Astrocyte (in vitro differentiated cells and primary cell): ENCODE results near the gene MGAT5. TPM values are rescaled to one million over a fixed set of nuclear protein-coding genes. Genes with fewer than 3 reads are reported as not detected.

Experiments
- DNase-seq: peaks from one replicate; pipeline ENCODE4 v3.0.0-alpha.2; 2010; ENCODE audit warnings: low read depth
- FAIRE-seq: peaks from 2 replicates; lab custom pipeline; 2011; peaks lifted over from hg19 to GRCh38; lab: Jason Lieb, UNC
- H2AFZ ChIP-seq: 2 replicates; pipeline ENCODE4 v1.6.0; 2012; ENCODE audit warnings: low read depth, low read length, inconsistent platforms
- H3K27ac ChIP-seq: 2 replicates; pipeline ENCODE4 v1.5.1; 2011; ENCODE audit warnings: low read depth, low read length, inconsistent platforms
- H3K27me3 ChIP-seq: 2 replicates; pipeline ENCODE4 v1.6.0; 2011; ENCODE audit warnings: low read length, inconsistent platforms; ENCODE audit not compliant: insufficient read depth
- H3K36me3 ChIP-seq: 2 replicates; pipeline ENCODE4 v1.5.1; 2011; ENCODE audit warnings: low read length, inconsistent platforms; ENCODE audit not compliant: insufficient read depth
- H3K4me1 ChIP-seq: 2 replicates; pipeline ENCODE4 v1.5.1; 2011; ENCODE audit warnings: low read length, inconsistent platforms; ENCODE audit not compliant: insufficient read depth
- H3K4me2 ChIP-seq: 2 replicates; pipeline ENCODE4 v1.6.0; 2012; ENCODE audit warnings: low read length, inconsistent platforms
- H3K4me3 ChIP-seq: 2 replicates; pipeline ENCODE4 v1.5.1; 2011; ENCODE audit warnings: low read depth, mild to moderate bottlenecking, low read length, inconsistent platforms; ENCODE audit not compliant: insufficient read depth
- H3K79me2 ChIP-seq: 2 replicates; pipeline ENCODE4 v1.6.0; 2012; ENCODE audit warnings: mild to moderate bottlenecking, low read length, inconsistent platforms; ENCODE audit not compliant: insufficient read depth
- H3K9ac ChIP-seq: 2 replicates; pipeline ENCODE4 v1.6.0; 2012; ENCODE audit warnings: mild to moderate bottlenecking, low read length, inconsistent platforms
- H3K9me3 ChIP-seq: 2 replicates; pipeline ENCODE4 v1.5.1; 2012; ENCODE audit warnings: low read depth, mild to moderate bottlenecking, low read length, inconsistent platforms; ENCODE audit not compliant: insufficient read depth
- H4K20me1 ChIP-seq: 2 replicates; pipeline ENCODE4 v1.6.0; 2012; ENCODE audit warnings: low read length, inconsistent platforms; ENCODE audit not compliant: insufficient read depth
- H3K27ac Mint-ChIP-seq: one replicate; pipeline ENCODE4 v1.8.0; 2021; ENCODE audit warnings: mild to moderate bottlenecking, mixed read lengths; ENCODE audit not compliant: unreplicated experiment
- H3K27me3 Mint-ChIP-seq: one replicate; pipeline ENCODE4 v1.8.0; 2021; ENCODE audit warnings: low read depth, mixed read lengths; ENCODE audit not compliant: unreplicated experiment
- H3K36me3 Mint-ChIP-seq: one replicate; pipeline ENCODE4 v1.8.0; 2021; ENCODE audit warnings: low read depth, mixed read lengths; ENCODE audit not compliant: unreplicated experiment
- H3K4me1 Mint-ChIP-seq: one replicate; pipeline ENCODE4 v1.8.0; 2021; ENCODE audit warnings: low read depth, mixed read lengths; ENCODE audit not compliant: unreplicated experiment
- H3K4me3 Mint-ChIP-seq: one replicate; pipeline ENCODE4 v1.8.0; 2021; ENCODE audit warnings: mild to moderate bottlenecking, moderate library complexity, mixed read lengths; ENCODE audit not compliant: unreplicated experiment
- H3K9me3 Mint-ChIP-seq: one replicate; pipeline ENCODE4 v1.8.0; 2021; ENCODE audit warnings: mild to moderate bottlenecking, mixed read lengths; ENCODE audit not compliant: unreplicated experiment
- CTCF ChIP-seq: IDR thresholded peaks from 2 replicates; pipeline ENCODE4 v1.5.1; 2011; ENCODE audit warnings: low read depth, mild to moderate bottlenecking, inconsistent platforms, low read length, moderate library complexity; ENCODE audit not compliant: insufficient read depth
- EZH2 ChIP-seq: IDR thresholded peaks from 2 replicates; pipeline ENCODE4 v1.6.1; 2012; ENCODE audit warnings: mild to moderate bottlenecking, low read length, inconsistent platforms; ENCODE audit not compliant: insufficient read depth
- total RNA-seq: library from RNA; stranded (reverse); gene quantifications from 2 replicates; pipeline ENCODE4 v1.2.1, GENCODE V29; 2021

The MGAT5 gene
- total RNA-seq, 1 donor from 2014 or later = 80.2 TPM

DNA sequence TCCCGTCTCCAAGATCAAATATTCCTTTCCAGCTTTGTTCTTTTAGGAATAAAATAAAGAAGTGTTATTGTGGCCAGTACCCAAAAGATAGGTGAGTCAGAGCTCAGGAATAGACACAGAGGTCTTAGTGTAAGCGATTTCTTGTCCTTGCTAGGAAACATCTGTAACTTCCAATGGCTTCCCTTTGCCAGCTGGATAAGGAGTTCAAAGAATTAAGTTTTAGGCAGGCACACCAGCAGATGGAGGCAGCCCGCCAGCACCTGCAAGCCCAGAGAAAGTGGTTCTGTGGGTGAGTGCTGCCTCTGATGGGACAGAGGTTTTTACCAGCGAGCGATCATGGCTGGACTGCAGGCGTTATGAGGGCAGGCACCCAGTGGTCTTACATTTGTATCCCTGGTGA lies 125.4 kb downstream of the MGAT5 start:
- Histone ChIP-seq H4K20me1 (no peaks in the 10 kb centered on the region), H3K4me1 (no peaks in the 10 kb centered on the region), H3K27ac (no peak overlapping the region), H3K4me3 (no peak overlapping the region), H3K27me3 (no peaks in the 10 kb centered on the region), H3K36me3 (no peaks in the 10 kb centered on the region), H3K4me2 (no peak overlapping the region), H3K9ac (no peak overlapping the region), H3K9me3 (no peaks in the 10 kb centered on the region), H2AFZ (no peak overlapping the region), H3K79me2 (no peaks in the 10 kb centered on the region)
- H3K4me1 Mint-ChIP-seq = peaks cover 7% of the 10 kb centered on the region
- peaks cover 5% of the 10 kb centered on the region for H3K36me3 Mint-ChIP-seq
- no peak overlapping the region for H3K4me3 Mint-ChIP-seq
- H3K9me3 Mint-ChIP-seq = no peaks in the 10 kb centered on the region
- H3K27me3 Mint-ChIP-seq = no peaks in the 10 kb centered on the region
- FAIRE-seq = no peak
- H3K27ac Mint-ChIP-seq = no peak overlapping the region
- DNase-seq = peak; percentile 53
- no peak for TF ChIP-seq EZH2
- TF ChIP-seq CTCF = no peak

DNA sequence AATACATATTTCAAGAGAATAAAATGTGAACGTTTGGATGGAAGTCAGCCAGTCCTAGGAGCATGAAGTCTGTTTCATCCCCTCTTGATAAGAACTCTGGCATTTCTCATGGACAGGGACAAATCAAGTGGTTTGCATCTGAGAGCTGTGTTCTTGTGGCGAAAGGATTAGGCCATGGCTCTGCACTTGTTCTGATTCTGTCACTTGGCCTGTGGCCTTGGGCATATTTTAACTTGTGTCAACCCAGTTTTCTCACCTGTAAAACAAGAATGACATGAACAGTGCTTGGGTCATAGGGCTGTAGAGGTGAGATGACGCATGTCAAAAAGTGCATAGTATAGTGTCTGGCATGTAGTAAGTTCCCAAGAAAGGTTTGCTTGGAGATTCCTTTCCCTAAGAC lies 125.8 kb downstream of the MGAT5 start:
- Histone ChIP-seq H3K4me1 (no peaks in the 10 kb centered on the region), H3K4me3 (no peak overlapping the region), H3K79me2 (no peaks in the 10 kb centered on the region), H3K4me2 (no peak overlapping the region), H2AFZ (no peak overlapping the region), H3K9ac (no peak overlapping the region), H3K27ac (no peak overlapping the region), H3K36me3 (no peaks in the 10 kb centered on the region), H3K9me3 (no peaks in the 10 kb centered on the region), H3K27me3 (no peaks in the 10 kb centered on the region), H4K20me1 (no peaks in the 10 kb centered on the region)
- Mint-ChIP-seq H3K27ac (no peak overlapping the region), H3K4me1 (peaks cover 7% of the 10 kb centered on the region), H3K9me3 (no peaks in the 10 kb centered on the region), H3K27me3 (no peaks in the 10 kb centered on the region), H3K36me3 (peaks cover 5% of the 10 kb centered on the region), H3K4me3 (no peak overlapping the region)
- FAIRE-seq (no peak), DNase-seq (no peak)
- TF ChIP-seq EZH2 (no peak), CTCF (no peak)

DNA sequence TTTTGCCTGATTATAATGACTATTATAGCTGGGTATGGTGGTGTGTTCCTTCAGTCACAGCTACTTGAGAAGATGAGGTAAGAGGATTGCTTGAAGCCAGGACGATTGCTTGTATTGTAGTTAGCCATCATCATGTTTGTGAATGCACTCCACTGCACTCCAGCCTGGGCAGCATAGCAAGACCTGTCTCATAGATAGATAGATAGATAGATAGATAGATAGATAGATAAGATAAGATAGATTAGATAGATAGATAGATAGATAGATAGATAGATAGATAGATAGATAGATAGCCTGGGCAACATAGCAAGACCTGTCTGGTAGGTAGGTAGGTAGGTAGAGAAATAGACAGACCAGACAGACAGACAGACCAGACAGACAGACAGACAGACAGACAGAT lies 127.3 kb downstream of the MGAT5 start:
- Histone ChIP-seq H3K4me3 (no peak overlapping the region), H3K36me3 (no peaks in the 10 kb centered on the region), H3K27me3 (no peaks in the 10 kb centered on the region), H3K79me2 (no peaks in the 10 kb centered on the region), H3K4me1 (no peaks in the 10 kb centered on the region), H3K27ac (no peak overlapping the region), H3K9me3 (no peaks in the 10 kb centered on the region), H4K20me1 (no peaks in the 10 kb centered on the region), H2AFZ (no peak overlapping the region), H3K9ac (no peak overlapping the region), H3K4me2 (no peak overlapping the region)
- H3K27ac Mint-ChIP-seq = no peak overlapping the region
- H3K4me1 Mint-ChIP-seq = peaks cover 6% of the 10 kb centered on the region
- TF ChIP-seq EZH2 (no peak), CTCF (no peak)
- H3K36me3 Mint-ChIP-seq = peaks cover 7% of the 10 kb centered on the region
- no peak overlapping the region for H3K4me3 Mint-ChIP-seq
- DNase-seq (no peak), FAIRE-seq (no peak)
- no peaks in the 10 kb centered on the region for H3K9me3 Mint-ChIP-seq
- no peaks in the 10 kb centered on the region for H3K27me3 Mint-ChIP-seq
